MM.1S (cell line): ENCODE measurements around the gene INSR.

ENCODE experiments used
- CTCF ChIP-seq: fragments of 300-600 bp; sonication (generic); IDR thresholded peaks from 2 replicates; pipeline ENCODE4 v1.5.1; 2016; ENCODE audit warnings: antibody characterized with exemption, low read length, mixed read lengths
- EZH2 ChIP-seq: fragments of 300-600 bp; sonication (generic); optimal IDR thresholded peaks from 2 replicates; pipeline ENCODE3; 2017; ENCODE audit warnings: low read depth, mild to moderate bottlenecking, antibody characterized with exemption, low read length, mixed read lengths

DNA sequence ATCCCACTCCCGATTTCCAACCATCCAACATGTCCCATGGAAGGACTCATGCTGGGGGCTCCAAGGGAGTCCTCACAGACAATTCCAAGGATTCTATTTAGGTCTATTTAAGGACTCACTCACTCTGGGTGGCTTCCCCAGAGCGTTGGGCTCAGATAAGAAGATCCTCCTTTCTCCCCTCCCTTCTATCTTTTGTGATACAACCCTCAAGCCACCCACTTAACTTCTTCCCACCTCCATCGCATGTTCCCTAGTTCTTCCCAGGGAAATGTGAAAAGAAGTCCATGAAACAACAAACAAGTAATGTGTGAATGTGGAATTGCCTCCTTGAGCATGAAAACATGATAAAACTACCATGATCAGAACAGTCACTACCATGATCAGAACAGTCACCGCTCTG, 29.4 kb downstream of the INSR start:
- no peak for TF ChIP-seq CTCF
- TF ChIP-seq EZH2, result no peak
